ENCODE data around the gene VPS41. TPM values are rescaled to one million over a fixed set of nuclear protein-coding genes. Genes with fewer than 3 reads are reported as not detected.

VPS41 gene
- total and polyA plus RNA-seq, 10 donors = 11.2 to 97.4 (median 66.2) TPM

- H3K27me3 ChIP-seq (replicated peaks in 1 of 7) = no peaks in the 10 kb centered on the region
- peaks cover 0 to 5% (median 0%) of the 10 kb centered on the region in 6 donors for H3K4me1 ChIP-seq
- H3K27ac ChIP-seq = no peak overlapping the region
- WGBS, 5 donors = 69 to 91% (median 78%) methylated on average over 2 of the region's 2 CpGs
- no peak for TF ChIP-seq POLR2AphosphoS5 (IDR thresholded peaks at IDR 0.05)
- TF ChIP-seq POLR2A (IDR thresholded peaks at IDR 0.05) = no peak
- TF ChIP-seq, protein P1, sequence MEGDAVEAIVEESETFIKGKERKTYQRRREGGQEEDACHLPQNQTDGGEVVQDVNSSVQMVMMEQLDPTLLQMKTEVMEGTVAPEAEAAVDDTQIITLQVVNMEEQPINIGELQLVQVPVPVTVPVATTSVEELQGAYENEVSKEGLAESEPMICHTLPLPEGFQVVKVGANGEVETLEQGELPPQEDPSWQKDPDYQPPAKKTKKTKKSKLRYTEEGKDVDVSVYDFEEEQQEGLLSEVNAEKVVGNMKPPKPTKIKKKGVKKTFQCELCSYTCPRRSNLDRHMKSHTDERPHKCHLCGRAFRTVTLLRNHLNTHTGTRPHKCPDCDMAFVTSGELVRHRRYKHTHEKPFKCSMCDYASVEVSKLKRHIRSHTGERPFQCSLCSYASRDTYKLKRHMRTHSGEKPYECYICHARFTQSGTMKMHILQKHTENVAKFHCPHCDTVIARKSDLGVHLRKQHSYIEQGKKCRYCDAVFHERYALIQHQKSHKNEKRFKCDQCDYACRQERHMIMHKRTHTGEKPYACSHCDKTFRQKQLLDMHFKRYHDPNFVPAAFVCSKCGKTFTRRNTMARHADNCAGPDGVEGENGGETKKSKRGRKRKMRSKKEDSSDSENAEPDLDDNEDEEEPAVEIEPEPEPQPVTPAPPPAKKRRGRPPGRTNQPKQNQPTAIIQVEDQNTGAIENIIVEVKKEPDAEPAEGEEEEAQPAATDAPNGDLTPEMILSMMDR (IDR thresholded peaks at IDR 0.05 in 8 of 11, conservative IDR thresholded peaks at IDR 0.05 in 3 of 11) = no peak
- H3K9me3 ChIP-seq = no peaks in the 10 kb centered on the region
- H3K4me3 ChIP-seq = no peak overlapping the region
- peaks cover 0 to 4% (median 0%) of the 10 kb centered on the region in 6 donors for H3K36me3 ChIP-seq
- no peak for DNase-seq
- intact Hi-C loops (cut with DNase I; ENCODE audit: low total_unique reads) = no loop called here
Observed at GRCh38 chr7:38840736-38841460, 68.1 kb downstream of the VPS41 start.

DNA sequence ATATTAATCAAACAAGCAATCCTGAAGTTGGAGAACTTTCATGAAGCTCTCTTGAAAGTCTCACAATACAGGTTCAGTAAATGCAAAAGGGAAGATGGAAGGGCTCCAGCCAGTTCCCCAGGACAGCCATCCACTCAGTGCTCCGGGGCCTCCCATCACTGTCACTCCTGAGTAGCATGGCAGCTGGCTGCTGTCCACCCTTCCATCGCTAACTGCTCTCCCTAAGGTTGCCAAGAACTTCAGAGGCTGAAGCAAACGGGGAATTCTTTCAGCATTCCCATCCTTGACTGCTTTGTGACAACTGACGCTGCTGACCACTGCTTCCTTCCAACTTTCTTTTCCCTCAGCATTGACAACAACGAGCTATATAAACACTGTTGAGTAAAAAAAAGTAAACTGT, 69.1 kb downstream of the VPS41 start:
- Histone ChIP-seq H3K4me1 (peaks cover 0 to 5% (median 0%) of the 10 kb centered on the region in 6 donors), H3K9me3 (no peaks in the 10 kb centered on the region), H3K27me3 (replicated peaks in 1 of 7) (no peaks in the 10 kb centered on the region), H3K27ac (no peak overlapping the region), H3K4me3 (no peak overlapping the region), H3K36me3 (peaks cover 0 to 4% (median 0%) of the 10 kb centered on the region in 6 donors)
- 70 to 88% (median 83%) methylated on average over 5 of the region's 5 CpGs for WGBS, 5 donors
- intact Hi-C loops (cut with DNase I; ENCODE audit: low total_unique reads) = no loop called here
- TF ChIP-seq POLR2AphosphoS5 (IDR thresholded peaks at IDR 0.05) (no peak), POLR2A (IDR thresholded peaks at IDR 0.05) (no peak)
- TF ChIP-seq, protein P1 (IDR thresholded peaks at IDR 0.05 in 8 of 11, conservative IDR thresholded peaks at IDR 0.05 in 3 of 11) = no peak
- DNase-seq = no peak

DNA sequence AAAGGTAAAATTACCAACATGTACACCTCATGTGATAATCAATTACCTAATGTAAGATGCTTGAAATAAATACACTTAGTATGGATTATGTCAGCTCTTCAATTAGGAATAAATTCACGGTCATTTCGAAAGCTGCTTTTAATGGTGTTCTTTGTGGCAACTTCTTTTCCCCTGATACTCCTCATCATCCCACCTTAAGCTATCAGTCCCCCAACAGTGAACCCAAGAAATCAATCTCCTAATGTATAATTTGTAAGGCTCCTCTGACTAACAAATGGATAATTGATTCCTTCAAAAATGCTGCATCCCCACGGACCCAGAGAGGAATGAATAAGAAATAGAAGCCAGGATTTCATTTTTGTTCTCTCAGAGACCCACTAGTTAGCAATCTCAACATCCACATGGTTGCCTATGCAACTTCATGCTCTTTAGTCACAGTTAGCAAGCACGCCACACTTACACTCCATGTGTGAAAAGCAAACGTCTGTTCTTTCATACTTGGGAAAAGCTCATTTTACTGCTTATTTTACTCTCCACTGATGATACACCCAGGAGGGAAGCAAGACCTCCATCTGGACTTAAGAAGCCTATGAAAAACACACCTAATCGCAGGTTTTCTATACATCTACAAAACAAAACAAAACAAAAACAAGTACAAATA, 70.1 kb downstream of the VPS41 start:
- Histone ChIP-seq H3K27ac (no peak overlapping the region), H3K9me3 (no peaks in the 10 kb centered on the region), H3K4me3 (no peak overlapping the region), H3K27me3 (replicated peaks in 1 of 7) (no peaks in the 10 kb centered on the region), H3K4me1 (peaks cover 0 to 5% (median 0%) of the 10 kb centered on the region in 6 donors), H3K36me3 (peaks cover 0 to 4% (median 0%) of the 10 kb centered on the region in 6 donors)
- WGBS, 5 donors = 92 to 97% (median 97%) methylated on average over 6 of the region's 6 CpGs
- intact Hi-C loops (cut with DNase I; ENCODE audit: low total_unique reads) = no loop called here
- DNase-seq = no peak
- no peak for TF ChIP-seq POLR2AphosphoS5 (IDR thresholded peaks at IDR 0.05)
- TF ChIP-seq, protein P1 (IDR thresholded peaks at IDR 0.05 in 8 of 11, conservative IDR thresholded peaks at IDR 0.05 in 3 of 11) = no peak
- no peak for TF ChIP-seq POLR2A (IDR thresholded peaks at IDR 0.05)

DNA sequence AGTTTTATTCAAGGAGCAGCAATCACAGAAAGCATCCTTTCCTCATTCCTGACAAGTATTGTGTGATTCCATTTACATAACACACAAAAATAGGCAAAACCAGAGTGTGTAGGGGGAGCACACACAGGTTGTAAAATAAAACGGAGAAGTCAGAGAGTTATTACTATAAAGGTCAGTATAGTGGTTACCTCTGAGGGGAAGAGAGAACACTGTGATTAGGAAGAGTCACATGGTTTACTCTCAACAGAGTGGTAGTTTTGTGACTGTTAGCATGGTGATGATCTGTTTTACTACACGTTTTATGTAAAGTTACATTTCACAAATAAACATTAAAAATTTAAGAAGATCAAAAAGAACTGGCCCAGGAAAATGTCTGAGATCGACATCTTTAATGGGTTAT, 74.6 kb downstream of the VPS41 start:
- peaks cover 0 to 6% (median 0%) of the 10 kb centered on the region in 6 donors for H3K4me1 ChIP-seq
- H3K9me3 ChIP-seq = no peaks in the 10 kb centered on the region
- intact Hi-C loops (cut with DNase I; ENCODE audit: low total_unique reads) = no loop called here
- H3K36me3 ChIP-seq = peaks cover 0 to 12% (median 0%) of the 10 kb centered on the region in 6 donors
- H3K27me3 ChIP-seq (replicated peaks in 1 of 7) = no peaks in the 10 kb centered on the region
- no peak overlapping the region for H3K27ac ChIP-seq
- DNase-seq = no peak
- TF ChIP-seq, protein P1 (IDR thresholded peaks at IDR 0.05 in 8 of 11, conservative IDR thresholded peaks at IDR 0.05 in 3 of 11) = no peak
- no peak for TF ChIP-seq POLR2AphosphoS5 (IDR thresholded peaks at IDR 0.05)
- TF ChIP-seq POLR2A (IDR thresholded peaks at IDR 0.05) = no peak
- no peak overlapping the region for H3K4me3 ChIP-seq
- 70 to 85% (median 84%) methylated on average over 3 of the region's 3 CpGs for WGBS, 5 donors
